OCI-LY1 (cell line): ENCODE measurements around the gene AGPAT3.
A peak's percentile ranks its signal among the peaks of the same experiment; 100 is the strongest.

ENCODE experiments used
- H2AFZ ChIP-seq: fragments of 200-600 bp; sonication (generic), shearing (Covaris generic); 2 replicates; pipeline ENCODE4 v1.6.0; 2014; ENCODE audit warnings: antibody characterized with exemption, mild to moderate bottlenecking, low read length
- H3F3A ChIP-seq: fragments of 200-600 bp; sonication (generic), shearing (Covaris generic); 2 replicates; pipeline ENCODE4 v1.6.0; 2014; ENCODE audit warnings: mild to moderate bottlenecking, antibody characterized with exemption, low read length, moderate library complexity; ENCODE audit not compliant: insufficient read depth
- H3K27ac ChIP-seq: fragments of 200-600 bp; sonication (generic); 2 replicates; pipeline ENCODE4 v1.5.1; 2014; ENCODE audit warnings: low read length, mixed run types, mild to moderate bottlenecking, low read depth; ENCODE audit not compliant: poor library complexity, severe bottlenecking
- H3K27me3 ChIP-seq: fragments of 200-600 bp; sonication (generic); 2 replicates; pipeline ENCODE4 v1.6.0; 2014; ENCODE audit warnings: antibody characterized with exemption, mild to moderate bottlenecking, low read length, moderate library complexity; ENCODE audit not compliant: insufficient read depth
- H3K36me3 ChIP-seq: fragments of 200-600 bp; sonication (generic); 2 replicates; pipeline ENCODE4 v1.6.1; 2014; ENCODE audit warnings: mild to moderate bottlenecking, antibody characterized with exemption, low read length, moderate library complexity, mixed read lengths; ENCODE audit not compliant: insufficient read depth
- H3K4me1 ChIP-seq: fragments of 200-600 bp; sonication (generic); 2 replicates; pipeline ENCODE4 v1.5.1; 2014; ENCODE audit warnings: mild to moderate bottlenecking, low read length, moderate library complexity; ENCODE audit not compliant: insufficient read depth, severe bottlenecking
- H3K4me2 ChIP-seq: fragments of 200-600 bp; sonication (generic), shearing (Covaris generic); 2 replicates; pipeline ENCODE4 v1.6.1; 2014; ENCODE audit warnings: low read length
- H3K4me3 ChIP-seq: fragments of 200-600 bp; sonication (generic); 2 replicates; pipeline ENCODE4 v1.5.1; 2014; ENCODE audit warnings: low read length, low read depth, mild to moderate bottlenecking, mixed read lengths; ENCODE audit not compliant: poor library complexity, severe bottlenecking
- H3K79me2 ChIP-seq: fragments of 200-600 bp; shearing (Covaris generic); 2 replicates; pipeline ENCODE4 v1.6.1; 2016; ENCODE audit warnings: mixed run types, low read length, mixed read lengths; ENCODE audit not compliant: insufficient read depth
- H3K9ac ChIP-seq: fragments of 200-600 bp; sonication (generic), shearing (Covaris generic); 2 replicates; pipeline ENCODE4 v1.6.1; 2014; ENCODE audit warnings: mild to moderate bottlenecking, low read length, mixed read lengths
- H3K9me2 ChIP-seq: fragments of 200-600 bp; sonication (generic), shearing (Covaris generic); 2 replicates; pipeline ENCODE4 v1.6.1; 2014; ENCODE audit warnings: low read depth, mild to moderate bottlenecking, low read length, mixed read lengths
- H3K9me3 ChIP-seq: fragments of 200-600 bp; shearing (Covaris generic); 2 replicates; pipeline ENCODE4 v1.6.1; 2014; ENCODE audit warnings: low read length, mixed read lengths
- H4K20me1 ChIP-seq: fragments of 200-600 bp; sonication (generic), shearing (Covaris generic); 2 replicates; pipeline ENCODE4 v1.6.0; 2016; ENCODE audit warnings: mild to moderate bottlenecking, low read length; ENCODE audit not compliant: insufficient read depth
- EZH2 ChIP-seq: fragments of 200-600 bp; sonication (generic), shearing (Covaris generic); IDR thresholded peaks from 2 replicates; pipeline ENCODE4 v1.8.0; 2017; ENCODE audit warnings: borderline replicate concordance, mixed run types, mild to moderate bottlenecking, antibody characterized with exemption, low read length, moderate library complexity, mixed read lengths
- TF ChIP-seq, protein P1 (sequence below): fragments of 200-600 bp; sonication (generic), shearing (Covaris generic); IDR thresholded peaks from 2 replicates; pipeline ENCODE4 v1.5.1; 2017; ENCODE audit warnings: mild to moderate bottlenecking, antibody characterized with exemption, low read length, moderate library complexity, mixed read lengths

The AGPAT3 gene

GRCh38 chr21:43866659-43867331 is 1.8 kb downstream of the AGPAT3 start:
- peaks cover 63% of the 10 kb centered on the region for H3K4me1 ChIP-seq
- peak overlapping the region; percentile 92 for H3K27ac ChIP-seq
- peak overlapping the region; percentile 64 for H3K4me3 ChIP-seq
- no peak for TF ChIP-seq EZH2
- TF ChIP-seq, protein P1, sequence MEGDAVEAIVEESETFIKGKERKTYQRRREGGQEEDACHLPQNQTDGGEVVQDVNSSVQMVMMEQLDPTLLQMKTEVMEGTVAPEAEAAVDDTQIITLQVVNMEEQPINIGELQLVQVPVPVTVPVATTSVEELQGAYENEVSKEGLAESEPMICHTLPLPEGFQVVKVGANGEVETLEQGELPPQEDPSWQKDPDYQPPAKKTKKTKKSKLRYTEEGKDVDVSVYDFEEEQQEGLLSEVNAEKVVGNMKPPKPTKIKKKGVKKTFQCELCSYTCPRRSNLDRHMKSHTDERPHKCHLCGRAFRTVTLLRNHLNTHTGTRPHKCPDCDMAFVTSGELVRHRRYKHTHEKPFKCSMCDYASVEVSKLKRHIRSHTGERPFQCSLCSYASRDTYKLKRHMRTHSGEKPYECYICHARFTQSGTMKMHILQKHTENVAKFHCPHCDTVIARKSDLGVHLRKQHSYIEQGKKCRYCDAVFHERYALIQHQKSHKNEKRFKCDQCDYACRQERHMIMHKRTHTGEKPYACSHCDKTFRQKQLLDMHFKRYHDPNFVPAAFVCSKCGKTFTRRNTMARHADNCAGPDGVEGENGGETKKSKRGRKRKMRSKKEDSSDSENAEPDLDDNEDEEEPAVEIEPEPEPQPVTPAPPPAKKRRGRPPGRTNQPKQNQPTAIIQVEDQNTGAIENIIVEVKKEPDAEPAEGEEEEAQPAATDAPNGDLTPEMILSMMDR = no peak
- no peak overlapping the region for H2AFZ ChIP-seq
- H3F3A ChIP-seq = peaks cover 6% of the 10 kb centered on the region; the same call in 1 of the 2 replicates
- no peaks in the 10 kb centered on the region for H3K9me2 ChIP-seq
- peaks cover 8% of the 10 kb centered on the region for H3K36me3 ChIP-seq
- no peaks in the 10 kb centered on the region for H3K27me3 ChIP-seq
- no peaks in the 10 kb centered on the region for H4K20me1 ChIP-seq
- peaks cover 16% of the 10 kb centered on the region; the same call in 1 of the 2 replicates for H3K79me2 ChIP-seq
- peak overlapping the region; percentile 70 for H3K4me2 ChIP-seq
- peak overlapping the region; percentile 71 for H3K9ac ChIP-seq
- no peaks in the 10 kb centered on the region for H3K9me3 ChIP-seq

DNA sequence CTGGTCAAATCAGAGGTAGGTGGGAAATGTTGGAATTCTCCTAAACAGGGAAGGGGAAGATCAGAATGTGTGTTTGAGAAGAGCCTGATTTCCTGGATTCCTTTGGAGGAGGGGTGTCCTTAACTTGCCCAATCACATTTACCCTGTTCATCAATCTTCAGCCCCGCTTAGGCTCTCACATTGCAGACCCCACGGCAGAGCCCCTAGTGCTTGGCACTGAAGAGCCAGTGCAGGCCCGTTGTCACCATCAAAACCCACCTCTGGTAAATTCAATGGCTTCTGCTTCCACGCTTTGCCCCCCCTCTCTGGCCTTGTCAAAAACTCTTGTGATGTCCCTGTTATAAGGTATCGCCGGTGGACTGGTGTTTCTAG is 2.3 kb downstream of the AGPAT3 start:
- Histone ChIP-seq H3K36me3 (peaks cover 8% of the 10 kb centered on the region), H3K9me3 (no peaks in the 10 kb centered on the region), H4K20me1 (no peaks in the 10 kb centered on the region), H3K9ac (peak overlapping the region; percentile 71; the same call in 1 of the 2 replicates), H3K4me1 (peaks cover 58% of the 10 kb centered on the region), H3K27me3 (no peaks in the 10 kb centered on the region), H3K9me2 (no peaks in the 10 kb centered on the region), H3K27ac (peak overlapping the region; percentile 92), H3K79me2 (peaks cover 18% of the 10 kb centered on the region; the same call in 1 of the 2 replicates), H3K4me3 (peak overlapping the region; percentile 64), H2AFZ (no peak overlapping the region), H3F3A (0 out of 2 replicates have a peak, but pooled peaks cover 6% of the 10 kb centered on the region), H3K4me2 (peak overlapping the region; percentile 70)
- TF ChIP-seq, protein P1 = no peak
- no peak for TF ChIP-seq EZH2

GRCh38 chr21:43867948-43868347 is 2.9 kb downstream of the AGPAT3 start:
- H3K27me3 ChIP-seq = no peaks in the 10 kb centered on the region
- H3K9me2 ChIP-seq = no peaks in the 10 kb centered on the region
- H3K79me2 ChIP-seq = peaks cover 18% of the 10 kb centered on the region; the same call in 1 of the 2 replicates
- H2AFZ ChIP-seq = no peak overlapping the region
- peaks cover 53% of the 10 kb centered on the region for H3K4me1 ChIP-seq
- TF ChIP-seq, protein P1 = no peak
- TF ChIP-seq EZH2 = no peak
- peak overlapping the region; percentile 64 for H3K4me3 ChIP-seq
- 0 out of 2 replicates have a peak, but pooled peaks cover 6% of the 10 kb centered on the region for H3F3A ChIP-seq
- no peaks in the 10 kb centered on the region for H4K20me1 ChIP-seq
- no peaks in the 10 kb centered on the region for H3K9me3 ChIP-seq
- peak overlapping the region; percentile 70 for H3K4me2 ChIP-seq
- peak overlapping the region; percentile 92 for H3K27ac ChIP-seq
- peaks cover 14% of the 10 kb centered on the region for H3K36me3 ChIP-seq
- H3K9ac ChIP-seq = peak overlapping the region; percentile 71; the same call in 1 of the 2 replicates
